Mesodermal cell (in vitro differentiated cells): ENCODE data around the gene KCNJ1. TPM values are rescaled to one million over a fixed set of nuclear protein-coding genes. Genes with fewer than 3 reads are reported as not detected.

ENCODE experiments used
- H3K27ac ChIP-seq: 2 replicates; pipeline ENCODE4 v1.7.0; 2013; ENCODE audit warnings: mild to moderate bottlenecking, low read depth, low read length, moderate library complexity; ENCODE audit not compliant: severe bottlenecking
- H3K36me3 ChIP-seq: 2 replicates; pipeline ENCODE4 v1.7.1; 2013; ENCODE audit warnings: mild to moderate bottlenecking, low read length, moderate library complexity; ENCODE audit not compliant: control insufficient read depth, insufficient read depth
- H3K4me1 ChIP-seq: one replicate; pipeline ENCODE4 v1.7.1; 2013; ENCODE audit warnings: mild to moderate bottlenecking, low read length; ENCODE audit not compliant: insufficient read depth, control insufficient read depth, poor library complexity, severe bottlenecking
- H3K4me3 ChIP-seq: 2 replicates; pipeline ENCODE4 v1.7.0; 2013; ENCODE audit warnings: low read length, control low read depth, mild to moderate bottlenecking; ENCODE audit not compliant: insufficient read depth, poor library complexity, severe bottlenecking; ENCODE audit errors: extremely low read depth
- H3K9me3 ChIP-seq: 2 replicates; pipeline ENCODE4 v1.7.1; 2013; ENCODE audit warnings: mild to moderate bottlenecking, low read length, moderate library complexity; ENCODE audit not compliant: control insufficient read depth
- WGBS, 2 experiments: methylation state at CpG; one replicate each; pipeline ENCODE4 v1.1.5; 2013; ENCODE audit warnings: missing lambda C conversion rate in 2 of 2; ENCODE audit not compliant: insufficient coverage in 2 of 2; 5-methylcytosine and 5-hydroxymethylcytosine counted together
- polyA plus RNA-seq, 2 experiments: library from polyadenylated mRNA; stranded (reverse); fragments of 50-300 nt; gene quantifications; one replicate each; pipeline ENCODE4 v1.2.3, GENCODE V29; 2013

The KCNJ1 gene
- polyA plus RNA-seq (2013, experiment 1 of 2): not detected
- not detected for polyA plus RNA-seq (2013, experiment 2 of 2)

GRCh38 chr11:128867277-128867676 lies at the start of gene KCNJ1:
Gene KCNJ1 (minus strand): TSS chr11:128867296. CDS start chr11:128840243, 27,053 bp downstream.
- 92 to 96% methylated on average over 5 to 7 of the region's 8 CpGs for WGBS, 2 experiments
- no peak within 1 kb of the TSS for H3K4me3 ChIP-seq
- H3K36me3 ChIP-seq: no peaks in the 10 kb centered on the region
- H3K27ac ChIP-seq: no peak within 1 kb of the TSS
- no peaks in the 10 kb centered on the region for H3K9me3 ChIP-seq
- H3K4me1 ChIP-seq: peaks cover 9% of the 10 kb centered on the region

- 80 to 100% methylated on average over 1 to 2 of the region's 2 CpGs for WGBS, 2 experiments
- Histone ChIP-seq H3K4me3 (no peak overlapping the region), H3K9me3 (no peaks in the 10 kb centered on the region), H3K36me3 (no peaks in the 10 kb centered on the region), H3K27ac (no peak overlapping the region), H3K4me1 (no peaks in the 10 kb centered on the region)
Observed at GRCh38 chr11:128916681-128917080, 49.6 kb upstream of the KCNJ1 start.

- Histone ChIP-seq H3K27ac (no peak overlapping the region), H3K9me3 (no peaks in the 10 kb centered on the region), H3K4me3 (no peak overlapping the region), H3K36me3 (no peaks in the 10 kb centered on the region), H3K4me1 (no peaks in the 10 kb centered on the region)
- WGBS, 2 experiments: no CpG with 5 or more reads among the region's 3 CpGs
Observed at GRCh38 chr11:128916037-128916572, 49.0 kb upstream of the KCNJ1 start.

- no peak overlapping the region for H3K27ac ChIP-seq
- H3K4me1 ChIP-seq: no peaks in the 10 kb centered on the region
- WGBS, 2 experiments: 88 to 100% methylated on average over 1 to 5 of the region's 6 CpGs
Observed at GRCh38 chr11:128915149-128915521, 48.0 kb upstream of the KCNJ1 start.

GRCh38 chr11:128914216-128915148 lies 47.4 kb upstream of the KCNJ1 start:
- H3K4me3 ChIP-seq: no peak overlapping the region
- H3K4me1 ChIP-seq: no peaks in the 10 kb centered on the region
- no peak overlapping the region for H3K27ac ChIP-seq
- no peaks in the 10 kb centered on the region for H3K9me3 ChIP-seq
- 83 to 90% methylated on average over 12 to 16 of the region's 18 CpGs for WGBS, 2 experiments
- no peaks in the 10 kb centered on the region for H3K36me3 ChIP-seq

More at GRCh38 chr11:128915149-128915521, 48.0 kb upstream of the KCNJ1 start:
- Histone ChIP-seq H3K4me3 (no peak overlapping the region), H3K36me3 (no peaks in the 10 kb centered on the region), H3K9me3 (no peaks in the 10 kb centered on the region)

GRCh38 chr11:128913806-128914205 lies 46.7 kb upstream of the KCNJ1 start:
- Histone ChIP-seq H3K27ac (no peak overlapping the region), H3K4me3 (no peak overlapping the region), H3K36me3 (no peaks in the 10 kb centered on the region), H3K9me3 (no peaks in the 10 kb centered on the region), H3K4me1 (peaks cover 6% of the 10 kb centered on the region)
- 70 to 100% methylated on average over 1 to 3 of the region's 5 CpGs for WGBS, 2 experiments

GRCh38 chr11:128911701-128912100 lies 44.6 kb upstream of the KCNJ1 start:
- no peak overlapping the region for H3K27ac ChIP-seq
- peaks cover 4% of the 10 kb centered on the region for H3K9me3 ChIP-seq
- WGBS, 2 experiments: 92 to 93% methylated on average over 11 to 18 of the region's 18 CpGs
- no peaks in the 10 kb centered on the region for H3K36me3 ChIP-seq
- peaks cover 15% of the 10 kb centered on the region for H3K4me1 ChIP-seq
- no peak overlapping the region for H3K4me3 ChIP-seq

GRCh38 chr11:128911239-128911638 lies 44.1 kb upstream of the KCNJ1 start:
- H3K4me1 ChIP-seq: peaks cover 15% of the 10 kb centered on the region
- H3K9me3 ChIP-seq: peaks cover 8% of the 10 kb centered on the region
- H3K36me3 ChIP-seq: no peaks in the 10 kb centered on the region
- H3K27ac ChIP-seq: no peak overlapping the region
- WGBS, 2 experiments: 95 to 97% methylated on average over 17 of the region's 17 CpGs
- no peak overlapping the region for H3K4me3 ChIP-seq

GRCh38 chr11:128910576-128910975 lies 43.5 kb upstream of the KCNJ1 start:
- H3K4me3 ChIP-seq: no peak overlapping the region
- peaks cover 15% of the 10 kb centered on the region for H3K4me1 ChIP-seq
- H3K27ac ChIP-seq: no peak overlapping the region
- no peaks in the 10 kb centered on the region for H3K36me3 ChIP-seq
- H3K9me3 ChIP-seq: peaks cover 9% of the 10 kb centered on the region
- 100% methylated on average over 1 of the region's 3 CpGs; no CpG with 5 or more reads in 1 of the 2 experiments for WGBS, 2 experiments

- Histone ChIP-seq H3K4me3 (no peak overlapping the region), H3K27ac (no peak overlapping the region), H3K9me3 (peaks cover 9% of the 10 kb centered on the region), H3K4me1 (peaks cover 19% of the 10 kb centered on the region), H3K36me3 (no peaks in the 10 kb centered on the region)
- 88 to 96% methylated on average over 6 to 7 of the region's 8 CpGs for WGBS, 2 experiments
Observed at GRCh38 chr11:128909438-128910125, 42.5 kb upstream of the KCNJ1 start.
